Measurements from ENCODE around the gene NEK1. TPM values are rescaled to one million over a fixed set of nuclear protein-coding genes. Genes with fewer than 3 reads are reported as not detected.

Gene NEK1
- total and polyA plus RNA-seq, 4 donors, result 3.6 to 32.9 (median 9.3) TPM

- peaks cover 0 to 6% (median 0%) of the 10 kb centered on the region in 5 donors for H3K4me1 ChIP-seq (ENCODE audit: control insufficient read depth in 5 of 5, insufficient read depth in 5 of 5, low read length in 5 of 5)
- peaks cover 0 to 7% (median 2%) of the 10 kb centered on the region in 4 donors for H3K36me3 ChIP-seq (ENCODE audit: control insufficient read depth in 4 of 4, insufficient read depth in 4 of 4, low read length in 4 of 4)
- WGBS, 2 donors, result 92 to 97% methylated on average over 11 of the region's 11 CpGs
- no peak for ATAC-seq (ENCODE audit: insufficient read depth, low FRiP score)
- no peaks in the 10 kb centered on the region for H3K9me3 ChIP-seq (ENCODE audit: control insufficient read depth in 4 of 4, insufficient read depth in 3 of 4, low read length in 3 of 4)
- no peak overlapping the region for H3K9ac ChIP-seq (ENCODE audit: insufficient read depth in 1 of 2, low read length in 2 of 2)
- no peak for DNase-seq
- H3K27me3 ChIP-seq (ENCODE audit: control insufficient read depth in 3 of 3, insufficient read depth in 3 of 3, low read length in 2 of 3), result no peaks in the 10 kb centered on the region
- no peak for TF ChIP-seq CTCF (IDR thresholded peaks at IDR 0.05; ENCODE audit: control extremely low read depth, extremely low read depth)
- H3K27ac ChIP-seq (ENCODE audit: low read depth in 1 of 2, low read length in 1 of 2), result no peak overlapping the region
- H3K4me3 ChIP-seq, result no peak overlapping the region
Observed at GRCh38 chr4:169632896-169633295, 20.5 kb upstream of the NEK1 start.

- Histone ChIP-seq H3K9me3 (ENCODE audit: control insufficient read depth in 4 of 4, insufficient read depth in 3 of 4, low read length in 3 of 4) (no peaks in the 10 kb centered on the region), H3K4me3 (no peak overlapping the region), H3K9ac (ENCODE audit: insufficient read depth in 1 of 2, low read length in 2 of 2) (no peak overlapping the region), H3K36me3 (ENCODE audit: control insufficient read depth in 4 of 4, insufficient read depth in 4 of 4, low read length in 4 of 4) (no peaks in the 10 kb centered on the region), H3K27me3 (ENCODE audit: control insufficient read depth in 3 of 3, insufficient read depth in 3 of 3, low read length in 2 of 3) (no peaks in the 10 kb centered on the region), H3K4me1 (ENCODE audit: control insufficient read depth in 5 of 5, insufficient read depth in 5 of 5, low read length in 5 of 5) (peaks cover 0 to 16% (median 0%) of the 10 kb centered on the region in 5 donors), H3K27ac (ENCODE audit: low read depth in 1 of 2, low read length in 1 of 2) (no peak overlapping the region)
- TF ChIP-seq CTCF (IDR thresholded peaks at IDR 0.05; ENCODE audit: control extremely low read depth, extremely low read depth), result no peak
- ATAC-seq (ENCODE audit: insufficient read depth, low FRiP score) (no peak), DNase-seq (no peak)
- 93 to 96% methylated on average over 3 of the region's 3 CpGs for WGBS, 2 donors
Observed at GRCh38 chr4:169630069-169630468, 17.7 kb upstream of the NEK1 start.

DNA sequence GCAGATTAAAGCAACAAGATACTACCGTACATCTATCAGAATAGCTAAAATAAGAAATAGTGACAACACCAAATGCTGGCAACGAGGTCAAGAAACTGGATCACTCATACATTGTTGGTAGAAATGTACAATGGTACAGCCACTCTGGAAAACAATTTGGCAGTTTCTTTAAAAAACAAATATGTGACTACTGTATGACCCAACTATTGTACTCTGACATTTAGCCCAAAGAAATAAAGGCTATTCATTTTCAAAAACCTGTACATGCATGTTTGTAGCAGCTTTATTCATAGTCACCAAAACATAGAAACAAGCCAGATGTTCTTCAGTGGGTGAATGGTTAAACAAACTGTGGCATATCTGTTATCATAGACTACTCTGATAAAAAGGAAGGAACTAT is 16.2 kb upstream of the NEK1 start:
- DNase-seq, result no peak

More for the DNA sequence above, 16.2 kb upstream of the NEK1 start:
- Histone ChIP-seq H3K4me3 (no peak overlapping the region), H3K4me1 (ENCODE audit: control insufficient read depth in 5 of 5, insufficient read depth in 5 of 5, low read length in 5 of 5) (peaks cover 0 to 15% (median 0%) of the 10 kb centered on the region in 5 donors), H3K9ac (ENCODE audit: insufficient read depth in 1 of 2, low read length in 2 of 2) (no peak overlapping the region), H3K9me3 (ENCODE audit: control insufficient read depth in 4 of 4, insufficient read depth in 3 of 4, low read length in 3 of 4) (no peaks in the 10 kb centered on the region), H3K27ac (ENCODE audit: low read depth in 1 of 2, low read length in 1 of 2) (peak overlapping the region in 1 of 2 donors; percentile 21), H3K27me3 (ENCODE audit: control insufficient read depth in 3 of 3, insufficient read depth in 3 of 3, low read length in 2 of 3) (no peaks in the 10 kb centered on the region), H3K36me3 (ENCODE audit: control insufficient read depth in 4 of 4, insufficient read depth in 4 of 4, low read length in 4 of 4) (no peaks in the 10 kb centered on the region)
- ATAC-seq (ENCODE audit: insufficient read depth, low FRiP score), result no peak
- 91 to 96% methylated on average over 2 of the region's 2 CpGs for WGBS, 2 donors
- TF ChIP-seq CTCF (IDR thresholded peaks at IDR 0.05; ENCODE audit: control extremely low read depth, extremely low read depth), result no peak
